ENCODE measurements around the gene RDX. TPM values are rescaled to one million over a fixed set of nuclear protein-coding genes. Genes with fewer than 3 reads are reported as not detected.

Gene RDX
- total RNA-seq, 1 donor from 2014 or later = 167 TPM

DNA sequence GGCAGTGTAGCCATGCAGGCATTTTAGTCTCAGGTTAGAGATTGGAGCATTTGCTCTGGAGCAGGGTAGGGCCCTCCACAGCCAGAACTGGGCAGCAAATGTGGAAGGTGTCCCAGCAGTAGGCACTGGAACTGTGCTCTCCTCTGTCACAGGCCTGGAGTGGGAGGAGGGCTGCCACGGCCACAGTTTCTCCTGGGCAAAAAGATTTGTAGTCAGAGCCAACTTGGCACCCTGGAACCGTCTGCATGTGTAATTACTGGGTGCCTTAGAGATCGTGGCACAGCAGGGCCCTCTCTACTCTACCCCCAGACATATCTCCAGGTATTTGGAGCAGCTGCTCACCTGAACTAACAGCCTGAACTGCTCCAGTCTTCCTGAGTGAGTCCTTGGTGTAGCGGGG lies 109.5 kb downstream of the RDX start:
- Mint-ChIP-seq H3K4me1 (no peaks in the 10 kb centered on the region), H3K27ac (ENCODE audit: unreplicated experiment) (no peak overlapping the region), H3K27me3 (ENCODE audit: low read depth) (no peaks in the 10 kb centered on the region), H3K4me3 (no peak overlapping the region), H3K36me3 (ENCODE audit: low read depth) (no peaks in the 10 kb centered on the region), H3K9me3 (no peaks in the 10 kb centered on the region)
- DNase-seq (ENCODE audit: low read depth, low spot score) = no peak
- TF ChIP-seq CTCF (conservative IDR thresholded peaks at IDR 0.05) = no peak

DNA sequence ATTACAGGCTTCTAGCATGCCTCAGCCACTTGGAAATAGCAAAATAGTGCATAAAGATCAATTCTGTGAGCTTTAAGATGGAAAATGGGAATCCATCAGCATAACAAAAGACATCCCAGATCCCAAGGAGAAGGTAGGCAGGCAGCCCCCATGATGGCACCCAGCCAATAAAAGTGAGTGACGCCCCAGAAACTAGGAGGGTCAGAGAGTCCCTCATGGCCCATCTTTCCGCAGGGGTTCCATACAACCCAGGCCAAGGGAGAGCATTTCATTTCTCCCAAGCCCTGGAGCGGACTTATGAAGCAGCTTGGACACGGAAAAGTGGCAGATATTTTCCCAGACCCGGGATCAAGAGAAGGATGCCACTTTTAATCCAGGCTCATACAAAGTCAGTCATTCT lies 110.0 kb downstream of the RDX start:
- H3K9me3 Mint-ChIP-seq = no peaks in the 10 kb centered on the region
- no peak for TF ChIP-seq CTCF (conservative IDR thresholded peaks at IDR 0.05)
- no peaks in the 10 kb centered on the region for H3K4me1 Mint-ChIP-seq
- no peak overlapping the region for H3K4me3 Mint-ChIP-seq
- peak overlapping the region; percentile 6 for H3K27ac Mint-ChIP-seq (ENCODE audit: unreplicated experiment)
- H3K27me3 Mint-ChIP-seq (ENCODE audit: low read depth) = no peaks in the 10 kb centered on the region
- no peak for DNase-seq (ENCODE audit: low read depth, low spot score)
- H3K36me3 Mint-ChIP-seq (ENCODE audit: low read depth) = no peaks in the 10 kb centered on the region

- Mint-ChIP-seq H3K36me3 (ENCODE audit: low read depth) (no peaks in the 10 kb centered on the region), H3K4me3 (no peak overlapping the region), H3K27ac (ENCODE audit: unreplicated experiment) (no peak overlapping the region), H3K4me1 (no peaks in the 10 kb centered on the region), H3K9me3 (no peaks in the 10 kb centered on the region), H3K27me3 (ENCODE audit: low read depth) (no peaks in the 10 kb centered on the region)
- no peak for DNase-seq (ENCODE audit: low read depth, low spot score)
- TF ChIP-seq CTCF (conservative IDR thresholded peaks at IDR 0.05) = no peak
Measured at GRCh38 chr11:110185599-110185998, 110.8 kb downstream of the RDX start.

DNA sequence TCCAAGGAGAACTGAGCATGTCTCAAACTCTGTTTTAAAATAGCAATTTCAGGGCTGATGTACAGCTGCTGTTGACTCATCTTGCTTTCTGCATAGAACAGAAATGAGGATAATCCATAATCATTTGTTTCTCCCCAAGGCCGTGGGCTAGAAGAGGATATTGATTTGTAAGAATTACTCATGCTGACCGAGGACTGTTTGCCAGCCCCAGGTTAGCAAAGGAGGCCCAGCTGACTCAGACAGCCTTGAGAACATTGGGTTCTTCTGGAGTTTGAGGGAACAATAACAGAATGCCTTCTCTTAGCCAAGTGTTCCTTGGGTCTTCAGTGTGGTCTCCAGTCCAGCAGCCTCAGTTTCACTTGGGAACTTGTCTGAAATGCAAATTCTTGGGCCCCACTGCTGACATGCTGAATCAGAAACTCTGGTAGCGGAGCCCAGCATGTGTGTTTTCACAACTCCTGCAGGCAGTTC lies 111.3 kb downstream of the RDX start:
- Mint-ChIP-seq H3K27ac (ENCODE audit: unreplicated experiment) (no peak overlapping the region), H3K36me3 (ENCODE audit: low read depth) (no peaks in the 10 kb centered on the region), H3K4me1 (no peaks in the 10 kb centered on the region), H3K9me3 (no peaks in the 10 kb centered on the region), H3K27me3 (ENCODE audit: low read depth) (no peaks in the 10 kb centered on the region), H3K4me3 (no peak overlapping the region)
- no peak for DNase-seq (ENCODE audit: low read depth, low spot score)
- no peak for TF ChIP-seq CTCF (conservative IDR thresholded peaks at IDR 0.05)

DNA sequence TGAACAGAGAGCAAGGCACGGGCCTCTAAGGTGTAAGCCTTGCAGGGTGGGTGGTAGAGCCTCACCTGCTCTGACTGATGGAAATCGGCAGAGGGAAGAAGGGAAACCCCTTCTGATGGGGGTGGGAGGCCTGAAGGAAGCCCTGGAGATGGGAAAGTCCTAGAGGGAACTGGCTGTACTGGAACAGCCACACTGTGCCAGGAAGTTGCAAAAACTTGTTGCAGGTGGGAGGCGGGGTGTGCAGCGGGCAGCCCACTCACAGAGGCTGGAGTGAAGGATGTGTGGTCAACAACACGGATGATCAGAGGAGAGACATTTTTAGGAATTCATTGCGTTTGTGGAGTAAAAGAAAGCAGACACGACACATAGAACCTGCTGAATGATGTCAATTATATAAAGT lies 112.0 kb downstream of the RDX start:
- Mint-ChIP-seq H3K27ac (ENCODE audit: unreplicated experiment) (no peak overlapping the region), H3K9me3 (no peaks in the 10 kb centered on the region), H3K4me1 (no peaks in the 10 kb centered on the region), H3K4me3 (no peak overlapping the region), H3K36me3 (ENCODE audit: low read depth) (no peaks in the 10 kb centered on the region), H3K27me3 (ENCODE audit: low read depth) (no peaks in the 10 kb centered on the region)
- DNase-seq (ENCODE audit: low read depth, low spot score) = no peak
- TF ChIP-seq CTCF (conservative IDR thresholded peaks at IDR 0.05) = no peak

- no peak overlapping the region for H3K27ac Mint-ChIP-seq (ENCODE audit: unreplicated experiment)
- no peaks in the 10 kb centered on the region for H3K4me1 Mint-ChIP-seq
- H3K36me3 Mint-ChIP-seq (ENCODE audit: low read depth) = no peaks in the 10 kb centered on the region
- H3K27me3 Mint-ChIP-seq (ENCODE audit: low read depth) = no peaks in the 10 kb centered on the region
- no peaks in the 10 kb centered on the region for H3K9me3 Mint-ChIP-seq
- H3K4me3 Mint-ChIP-seq = no peak overlapping the region
- DNase-seq (ENCODE audit: low read depth, low spot score) = no peak
- no peak for TF ChIP-seq CTCF (conservative IDR thresholded peaks at IDR 0.05)
Measured at GRCh38 chr11:110182886-110183285, 113.5 kb downstream of the RDX start.
